GM21381 (cell line): ENCODE data around the gene USP32.
"Not testable (repeated sequence)": the region's sequence is repeated elsewhere in the genome, so short reads cannot be mapped to it uniquely, and the experiment has no call there.

Source experiments
- ATAC-seq: cut with Tn5 transposase; IDR thresholded peaks from one replicate; pipeline ENCODE4 v1.9.1; 2021; ENCODE audit warnings: mild to moderate bottlenecking, moderate library complexity; ENCODE audit not compliant: unreplicated experiment

USP32 gene

GRCh38 chr17:60333628-60334031, 58.3 kb downstream of the USP32 start:
- no peak for ATAC-seq

- ATAC-seq, result not testable (repeated sequence)
Measured at GRCh38 chr17:60333072-60333471, 58.9 kb downstream of the USP32 start.

- no peak for ATAC-seq
Measured at GRCh38 chr17:60332574-60332973, 59.4 kb downstream of the USP32 start.

GRCh38 chr17:60330731-60331130, 61.2 kb downstream of the USP32 start:
- no peak for ATAC-seq

- no peak for ATAC-seq
Measured at GRCh38 chr17:60328679-60329078, 63.3 kb downstream of the USP32 start.

GRCh38 chr17:60327901-60328273, 64.0 kb downstream of the USP32 start:
- no peak for ATAC-seq

- ATAC-seq, result no peak
Measured at GRCh38 chr17:60327134-60327900, 64.6 kb downstream of the USP32 start.

GRCh38 chr17:60326702-60327101, 65.2 kb downstream of the USP32 start:
- no peak for ATAC-seq

GRCh38 chr17:60325730-60326524, 66.0 kb downstream of the USP32 start:
- no peak for ATAC-seq

- ATAC-seq, result no peak
Measured at GRCh38 chr17:60323754-60324153, 68.2 kb downstream of the USP32 start.

- no peak for ATAC-seq
Measured at GRCh38 chr17:60322056-60322387, 69.9 kb downstream of the USP32 start.

GRCh38 chr17:60321336-60322055, 70.4 kb downstream of the USP32 start:
- no peak for ATAC-seq

- no peak for ATAC-seq
Measured at GRCh38 chr17:60318830-60319229, 73.1 kb downstream of the USP32 start.

GRCh38 chr17:60318326-60318725, 73.6 kb downstream of the USP32 start:
- ATAC-seq, result no peak

GRCh38 chr17:60315650-60316049, 76.3 kb downstream of the USP32 start:
- ATAC-seq, result no peak

GRCh38 chr17:60314900-60315299, 77.0 kb downstream of the USP32 start:
- peak; percentile 34 for ATAC-seq

- peak; percentile 68 for ATAC-seq
Measured at GRCh38 chr17:60314423-60314822, 77.5 kb downstream of the USP32 start.

- ATAC-seq, result no peak
Measured at GRCh38 chr17:60311936-60312335, 80.0 kb downstream of the USP32 start.

GRCh38 chr17:60311186-60311585, 80.7 kb downstream of the USP32 start:
- no peak for ATAC-seq

- ATAC-seq, result peak; percentile 74
Measured at GRCh38 chr17:60305141-60305540, 86.8 kb downstream of the USP32 start.

- no peak for ATAC-seq
Measured at GRCh38 chr17:60304502-60304901, 87.4 kb downstream of the USP32 start.
